GM11168 (cell line): Measurements from ENCODE around the gene ATN1.
"Not testable (repeated sequence)": the region's sequence is repeated elsewhere in the genome, so short reads cannot be mapped to it uniquely, and the experiment has no call there.

ENCODE experiments used
- in situ Hi-C: fragments of 300-500 bp; cut with MboI; formaldehyde crosslinking; loops from one replicate; pipeline ENCODE4 v1.12.0; 2022; ENCODE audit warnings: low sequenced_read_pairs; ENCODE audit not compliant: unreplicated experiment

The ATN1 gene

GRCh38 chr12:6904280-6905276, 23.2 kb upstream of the ATN1 start, which contains the start of gene LRRC23:
Gene LRRC23 (plus strand): TSS chr12:6904822. CDS start chr12:6905634, 812 bp downstream.
- in situ Hi-C loops: no loop called here

- in situ Hi-C loops: no loop called here
Observed at GRCh38 chr12:6905414-6906040, 22.2 kb upstream of the ATN1 start.

- in situ Hi-C loops: not testable (repeated sequence)
Observed at GRCh38 chr12:6908141-6908540, 19.6 kb upstream of the ATN1 start.

GRCh38 chr12:6909421-6910145, 18.2 kb upstream of the ATN1 start:
- in situ Hi-C loops: no loop called here

GRCh38 chr12:6912164-6912935, 15.4 kb upstream of the ATN1 start:
- in situ Hi-C loops: no loop called here

GRCh38 chr12:6914246-6914946, 13.4 kb upstream of the ATN1 start, which contains the start of gene ENO2:
Gene ENO2 (plus strand): TSS chr12:6914580. CDS start chr12:6915833, 1,253 bp downstream.
- in situ Hi-C loops: no loop called here

GRCh38 chr12:6914947-6915788, 12.6 kb upstream of the ATN1 start:
- in situ Hi-C loops: no loop called here

GRCh38 chr12:6915789-6916285, 11.9 kb upstream of the ATN1 start:
- in situ Hi-C loops: no loop called here

GRCh38 chr12:6916426-6917200, 11.1 kb upstream of the ATN1 start:
- in situ Hi-C loops: no loop called here

- in situ Hi-C loops: no loop called here
Observed at GRCh38 chr12:6917491-6918231, 10.1 kb upstream of the ATN1 start.

- in situ Hi-C loops: no loop called here
Observed at GRCh38 chr12:6919588-6919987, 8.2 kb upstream of the ATN1 start.

- in situ Hi-C loops: no loop called here
Observed at GRCh38 chr12:6921539-6921938, 6.2 kb upstream of the ATN1 start.

- in situ Hi-C loops: no loop called here
Observed at GRCh38 chr12:6921996-6922946, 5.5 kb upstream of the ATN1 start.

- in situ Hi-C loops: no loop called here
Observed at GRCh38 chr12:6923003-6923732, 4.6 kb upstream of the ATN1 start.

- in situ Hi-C loops: no loop called here
Observed at GRCh38 chr12:6923851-6924250, 3.9 kb upstream of the ATN1 start.
